HepG2 (cell line): ENCODE results near the gene ADAM19. TPM values are rescaled to one million over a fixed set of nuclear protein-coding genes. Genes with fewer than 3 reads are reported as not detected.

Experiments used
- ATAC-seq: fragments of 200-7000 bp; cut with Tn5 transposase; 3 replicates; pipeline ENCODE4 v1.9.1; 2020; ENCODE audit warnings: mild to moderate bottlenecking, moderate library complexity
- BruUV-seq: library from RNA; stranded (reverse); fragments of 400-500 nt; replicated peaks from 2 replicates; lab custom pipeline; 2021; lab: Mats Ljungman, UMichigan
- CTCF ChIA-PET: fragments of 300-600 bp; formaldehyde crosslinking; extraction: SDS; loops from one replicate; lab custom pipeline; 2021; ENCODE audit warnings: low total read pairs, inconsistent platforms, low intra/inter-chr PET ratio; lab: Yijun Ruan, JAX
- POLR2A ChIA-PET: fragments of 350-600 bp; sonication (Branson Sonifier 250); formaldehyde crosslinking; loops from one replicate; lab custom pipeline; 2020; ENCODE audit warnings: antibody characterized with exemption, inconsistent platforms; lab: Yijun Ruan, JAX
- DNase-seq: peaks from one replicate; pipeline ENCODE4 v3.0.0-alpha.2; 2015; ENCODE audit warnings: low spot score
- FAIRE-seq: peaks from 3 replicates; lab custom pipeline; 2011; peaks lifted over from hg19 to GRCh38; lab: Jason Lieb, UNC
- H2AFZ ChIP-seq: one replicate; pipeline ENCODE4 v1.6.1; 2011; ENCODE audit warnings: low read length, inconsistent platforms
- H3K27ac ChIP-seq: fragments of 300-600 bp; 3 replicates; pipeline ENCODE4 v1.8.0; 2011; ENCODE audit warnings: mixed run types, mild to moderate bottlenecking, mixed read lengths, low read length, inconsistent platforms; ENCODE audit not compliant: insufficient read depth; ENCODE audit errors: extremely low read length
- H3K27me3 ChIP-seq, 2 experiments: fragments of 200-600 bp in 1 of 2; 2 replicates in 1 of 2; 3 replicates in 1 of 2; pipeline versions ENCODE4 v1.6.0 to v1.8.0; 2011; ENCODE audit warnings: low read length in 2 of 2, mild to moderate bottlenecking in 2 of 2, moderate library complexity in 2 of 2, inconsistent platforms in 1 of 2; ENCODE audit not compliant: insufficient read depth in 2 of 2, control insufficient read depth in 1 of 2
- H3K36me3 ChIP-seq, 2 experiments: fragments of 200-600 bp in 1 of 2; replicated peaks in 1 of 2; 2 replicates in 1 of 2; 3 replicates in 1 of 2; pipeline versions ENCODE4 v1.5.1 to v1.8.0; 2011; ENCODE audit warnings: low read length in 2 of 2, inconsistent platforms in 1 of 2; ENCODE audit not compliant: insufficient read depth in 2 of 2, control insufficient read depth in 1 of 2
- H3K4me1 ChIP-seq: 2 replicates; pipeline ENCODE4 v1.5.1; 2012; ENCODE audit warnings: low read length, inconsistent platforms; ENCODE audit not compliant: insufficient read depth
- H3K4me2 ChIP-seq: 2 replicates; pipeline ENCODE4 v1.6.0; 2011; ENCODE audit warnings: low read depth, low read length, inconsistent platforms
- H3K4me3 ChIP-seq, 3 experiments: fragments of 200-600 bp in 1 of 3; sonication (generic), shearing (Covaris generic) in 1 of 3; replicated peaks in 1 of 3; 2 replicates each; pipeline ENCODE4 v1.5.1; 2011 to 2016; ENCODE audit warnings: low read length in 3 of 3, inconsistent platforms in 2 of 3, low read depth in 2 of 3, mild to moderate bottlenecking in 2 of 3, control low read depth in 1 of 3, mixed read lengths in 1 of 3; ENCODE audit not compliant: insufficient read depth in 1 of 3
- H3K79me2 ChIP-seq: one replicate; pipeline ENCODE4 v1.6.1; 2011; ENCODE audit warnings: low read length, inconsistent platforms; ENCODE audit not compliant: insufficient read depth
- H3K9ac ChIP-seq: 2 replicates; pipeline ENCODE4 v1.6.0; 2011; ENCODE audit warnings: mild to moderate bottlenecking, low read depth, low read length, inconsistent platforms; ENCODE audit not compliant: insufficient read depth
- H3K9me3 ChIP-seq: 2 replicates; pipeline ENCODE4 v1.5.1; 2012; ENCODE audit warnings: mild to moderate bottlenecking, low read length
- H4K20me1 ChIP-seq: 2 replicates; pipeline ENCODE4 v1.6.0; 2011; ENCODE audit warnings: inconsistent platforms, mild to moderate bottlenecking, low read length, moderate library complexity; ENCODE audit not compliant: insufficient read depth
- CREM ChIP-seq, 2 experiments: sonication (generic) in 1 of 2; formaldehyde crosslinking in 1 of 2; IDR thresholded peaks; 2 replicates each; pipeline versions ENCODE4 v1.4.0 to v1.6.1; 2016 to 2020; ENCODE audit warnings: antibody characterized with exemption in 1 of 2, mild to moderate bottlenecking in 1 of 2, missing genetic modification reagents in 1 of 2
- CSRNP1 ChIP-seq: sonication (generic); formaldehyde crosslinking; IDR thresholded peaks from 2 replicates; pipeline ENCODE4 v1.8.1; 2023; ENCODE audit warnings: mild to moderate bottlenecking, missing genetic modification reagents
- ESRRA ChIP-seq: sonication (generic); formaldehyde crosslinking; IDR thresholded peaks from 2 replicates; pipeline ENCODE4 v1.5.1; 2020; ENCODE audit warnings: mild to moderate bottlenecking, low read depth, missing genetic modification reagents
- HNRNPK ChIP-seq: fragments of 200-400 bp; formaldehyde crosslinking; IDR thresholded peaks from 2 replicates; pipeline ENCODE4 v1.6.1; 2018; ENCODE audit warnings: low read length, low read depth, moderate library complexity, mild to moderate bottlenecking; ENCODE audit not compliant: poor library complexity, severe bottlenecking
- KDM5B ChIP-seq: sonication (generic); formaldehyde crosslinking; IDR thresholded peaks from 2 replicates; pipeline ENCODE4 v1.4.0; 2020; ENCODE audit warnings: missing genetic modification reagents, mild to moderate bottlenecking, borderline replicate concordance
- MBNL3 ChIP-seq: fragments of 250-450 bp; sonication (Bioruptor Pico); conservative IDR thresholded peaks from 2 replicates; pipeline ENCODE4 v1.8.0; 2022; ENCODE audit warnings: mild to moderate bottlenecking, inconsistent platforms
- NR1H2 ChIP-seq: sonication (generic); formaldehyde crosslinking; IDR thresholded peaks from 2 replicates; pipeline ENCODE4 v1.8.1; 2022; ENCODE audit warnings: low read depth, missing genetic modification reagents, borderline replicate concordance
- PHF8 ChIP-seq: sonication (generic); formaldehyde crosslinking; IDR thresholded peaks from 2 replicates; pipeline ENCODE4 v1.5.0; 2020; ENCODE audit warnings: missing genetic modification reagents
- POGZ ChIP-seq: sonication (generic); formaldehyde crosslinking; IDR thresholded peaks from 2 replicates; pipeline ENCODE4 v1.4.0; 2020; ENCODE audit warnings: mild to moderate bottlenecking, missing genetic modification reagents
- ZFP36L2 ChIP-seq: sonication (generic); formaldehyde crosslinking; IDR thresholded peaks from 2 replicates; pipeline ENCODE4 v1.4.0; 2020; ENCODE audit warnings: missing genetic modification reagents
- ZNF512 ChIP-seq: sonication (generic); formaldehyde crosslinking; IDR thresholded peaks from 2 replicates; pipeline ENCODE4 v1.4.0; 2020; ENCODE audit warnings: mild to moderate bottlenecking, missing genetic modification reagents
- ZNF780A ChIP-seq: sonication (generic); formaldehyde crosslinking; IDR thresholded peaks from 2 replicates; pipeline ENCODE4 v1.8.0; 2022; ENCODE audit warnings: mild to moderate bottlenecking, missing genetic modification reagents, moderate library complexity
- ZNF883 ChIP-seq: sonication (generic); formaldehyde crosslinking; IDR thresholded peaks from 2 replicates; pipeline ENCODE4 v1.5.1; 2020; ENCODE audit warnings: mild to moderate bottlenecking, missing genetic modification reagents; ENCODE audit errors: not compliant biosample characterization
- ZSCAN25 ChIP-seq: sonication (generic); formaldehyde crosslinking; IDR thresholded peaks from 2 replicates; pipeline ENCODE4 v1.8.0; 2022; ENCODE audit warnings: mild to moderate bottlenecking, missing genetic modification reagents
- WGBS: methylation state at CpG from one replicate; pipeline ENCODE4 v1.1.6; 2017; ENCODE audit warnings: low lambda C conversion rate; 5-methylcytosine and 5-hydroxymethylcytosine counted together
- in situ Hi-C: cut with HindIII; loops from 2 replicates; pipeline ENCODE4 v1.10.0; 2017; ENCODE audit warnings: low pct_unique_long_range_greater_than_20kb; ENCODE audit not compliant: extremely low pct_ligation_motif_present
- intact Hi-C: fragments of 100-400 bp; cut with micrococcal nuclease; formaldehyde crosslinking; loops from one replicate; pipeline ENCODE4 v1.10.0; 2022; ENCODE audit not compliant: unreplicated experiment
- polyA plus RNA-seq, 8 experiments: library from polyadenylated mRNA; depleted of rRNA in 3 of 8; stranded (reverse) in 7 of 8; unstranded in 1 of 8; fragments of >200 nt; fragmentation: Illumina TruSeq in 4 of 8; extraction: Trizol in 4 of 8; gene quantifications; 2 replicates each; pipeline versions ENCODE4 v1.2.1 to v1.2.3, GENCODE V29; 2011 to 2016; ENCODE audit warnings: low read depth in 4 of 8, missing spikeins in 1 of 8, mixed read lengths in 1 of 8; ENCODE audit not compliant: insufficient read depth in 1 of 8
- total RNA-seq, 5 experiments: library from RNA; depleted of rRNA; stranded (reverse); fragments of >200 nt; fragmentation: Illumina TruSeq; extraction: Trizol; gene quantifications; 2 replicates each; pipeline ENCODE4 v1.2.3, GENCODE V29; 2016; ENCODE audit warnings: low read depth in 1 of 5

ADAM19 gene
- total and polyA plus RNA-seq, 2 of the 13 experiments (the other 11 are each of a cell fraction or from before 2014, with no cell fraction given), result 0.38 to 0.74 TPM

GRCh38 chr5:157603333-157604190, 28.0 kb upstream of the ADAM19 start:
- no peak overlapping the region for H3K4me3 ChIP-seq
- no peak overlapping the region for H3K27ac ChIP-seq

More at GRCh38 chr5:157603333-157604190, 28.0 kb upstream of the ADAM19 start:
- Histone ChIP-seq H3K36me3 (no peaks in the 10 kb centered on the region), H3K4me2 (no peak overlapping the region), H3K4me1 (no peaks in the 10 kb centered on the region), H3K79me2 (no peaks in the 10 kb centered on the region), H4K20me1 (no peaks in the 10 kb centered on the region), H3K27me3 (no peaks in the 10 kb centered on the region; a peak in 1 of 5 replicates), H3K9me3 (no peaks in the 10 kb centered on the region), H2AFZ (no peak overlapping the region), H3K9ac (no peak overlapping the region)
- WGBS, result 41% methylated on average over 12 of the region's 12 CpGs
- ATAC-seq, result no peak
- TF ChIP-seq ZNF512 (CRISPR knock-in tag), result no peak
- TF ChIP-seq ZFP36L2 (CRISPR knock-in tag), result no peak
- TF ChIP-seq ESRRA (CRISPR knock-in tag), result no peak
- TF ChIP-seq ZSCAN25 (CRISPR knock-in tag), result no peak
- TF ChIP-seq CSRNP1 (CRISPR knock-in tag), result no peak
- no peak for TF ChIP-seq MBNL3 (CRISPR knock-in tag)
- no peak for TF ChIP-seq PHF8 (CRISPR knock-in tag)
- TF ChIP-seq KDM5B (CRISPR knock-in tag), result no peak
- TF ChIP-seq ZNF780A (CRISPR knock-in tag), result no peak
- TF ChIP-seq ZNF883 (CRISPR knock-in tag), result no peak
- TF ChIP-seq NR1H2 (CRISPR knock-in tag), result no peak
- no peak for TF ChIP-seq HNRNPK
- no peak for TF ChIP-seq POGZ
- no peak for TF ChIP-seq CREM (IDR thresholded peaks at IDR 0.05)
- no peak for TF ChIP-seq CREM (CRISPR knock-in tag; IDR thresholded peaks at IDR 0.05)
- intact Hi-C loops, result no loop called here
- POLR2A ChIA-PET, result no interaction called here
- in situ Hi-C loops, result no loop called here
- DNase-seq, result peak; percentile 18
- no TSS peak for BruUV-seq
- CTCF ChIA-PET, result no interaction called here
- FAIRE-seq, result no peak
